ENCODE results near the gene SIDT1. TPM values are rescaled to one million over a fixed set of nuclear protein-coding genes. Genes with fewer than 3 reads are reported as not detected.

SIDT1 gene
- total RNA-seq, 1 donor from 2014 or later: 3.1 TPM

Small RNA genes within 50 kb of the gene (small RNA-seq; reads per million reads assigned to genes)
- gene MIR4446 (ENCODE audit: low replicate concordance) (not detected), gene RN7SL767P (ENCODE audit: low replicate concordance) (not detected)

Other genes with a start within 250 kb of the SIDT1 start
- 8.8 TPM for gene CFAP44, start 91.1 kb upstream of the SIDT1 start, total RNA-seq
- gene SPICE1, start 17.4 kb upstream of the SIDT1 start, total RNA-seq: 44.5 TPM
- 20.1 TPM for gene USF3, start 164.1 kb downstream of the SIDT1 start, total RNA-seq
- gene NAA50, start 213.7 kb downstream of the SIDT1 start, total RNA-seq: 263 TPM
- 43.7 TPM for gene ATP6V1A, start 214.5 kb downstream of the SIDT1 start, total RNA-seq

All from tongue (tissue), 2 donors.